ENCODE measurements around the gene TP53I11. TPM values are rescaled to one million over a fixed set of nuclear protein-coding genes. Genes with fewer than 3 reads are reported as not detected.

Gene TP53I11
- total and polyA plus RNA-seq, 2 of the 13 experiments (the other 11 are each of a cell fraction or from before 2014, with no cell fraction given) = not detected

GRCh38 chr11:44978274-44978960, 27.7 kb upstream of the TP53I11 start (continued):
- TF ChIP-seq ESRRA (CRISPR knock-in tag; IDR thresholded peaks at IDR 0.05; ENCODE audit: low read depth) (no peak), RAD51 (IDR thresholded peaks at IDR 0.05; ENCODE audit: borderline replicate concordance) (peak; percentile 14; the same call in 1 of the 2 replicates), TCF12 (IDR thresholded peaks at IDR 0.05) (no peak), TCF12 (CRISPR knock-in tag; IDR thresholded peaks at IDR 0.05) (no peak), TRIM22 (IDR thresholded peaks at IDR 0.05) (peak; percentile 65; the same call in 1 of the 2 replicates), ZNF772 (CRISPR knock-in tag; IDR thresholded peaks at IDR 0.05) (no peak), ATF7 (IDR thresholded peaks at IDR 0.05) (0 out of 2 replicates have a peak, but pooled peaks have one; percentile 10), ATF7 (CRISPR knock-in tag; IDR thresholded peaks at IDR 0.05) (no peak), IKZF5 (CRISPR knock-in tag; IDR thresholded peaks at IDR 0.05) (no peak), KDM5B (CRISPR knock-in tag; IDR thresholded peaks at IDR 0.05; ENCODE audit: borderline replicate concordance) (no peak), SP1 (IDR thresholded peaks at IDR 0.05) (0 out of 2 replicates have a peak, but pooled peaks have one; percentile 11), SP1 (CRISPR knock-in tag; IDR thresholded peaks at IDR 0.05) (no peak), CREBL2 (CRISPR knock-in tag; IDR thresholded peaks at IDR 0.05; ENCODE audit: borderline replicate concordance) (no peak), TAF1 (CRISPR knock-in tag; IDR thresholded peaks at IDR 0.05) (no peak), MEIS2 (CRISPR knock-in tag; IDR thresholded peaks at IDR 0.05) (no peak), ZNF530 (CRISPR knock-in tag; IDR thresholded peaks at IDR 0.05; ENCODE audit: low read depth) (no peak), ZNF646 (CRISPR knock-in tag; IDR thresholded peaks at IDR 0.05) (no peak), LCORL (IDR thresholded peaks at IDR 0.05) (0 out of 2 replicates have a peak, but pooled peaks have one; percentile 20), LCORL (CRISPR knock-in tag; IDR thresholded peaks at IDR 0.05) (no peak), NR2F2 (IDR thresholded peaks at IDR 0.05; ENCODE audit: borderline replicate concordance, low read depth) (no peak), FOXA1 (IDR thresholded peaks at IDR 0.05) (peak; percentile 67), FOXA1 (CRISPR knock-in tag; IDR thresholded peaks at IDR 0.05) (no peak), ZNF138 (CRISPR knock-in tag; IDR thresholded peaks at IDR 0.05; ENCODE audit: low read depth) (no peak), ZNF629 (CRISPR knock-in tag; conservative IDR thresholded peaks at IDR 0.05) (no peak), ZNF296 (CRISPR knock-in tag; conservative IDR thresholded peaks at IDR 0.05) (no peak)

Measured in HepG2 (cell line).